Hepatocyte (in vitro differentiated cells): ENCODE measurements around the gene KAT2B. TPM values are rescaled to one million over a fixed set of nuclear protein-coding genes. Genes with fewer than 3 reads are reported as not detected.

ENCODE experiments used
- DNase-seq: peaks from one replicate; pipeline ENCODE4 v3.0.0-alpha.2; 2016; ENCODE audit warnings: low spot score
- H2AFZ ChIP-seq: fragments of 200-600 bp; sonication (generic); 2 replicates; pipeline ENCODE4 v1.6.0; 2016; ENCODE audit warnings: antibody characterized with exemption, mild to moderate bottlenecking
- H3K27ac ChIP-seq: fragments of 200-600 bp; sonication (generic); 2 replicates; pipeline ENCODE4 v1.5.1; 2016; ENCODE audit warnings: mild to moderate bottlenecking
- H3K27me3 ChIP-seq: fragments of 200-600 bp; sonication (generic); 2 replicates; pipeline ENCODE4 v1.6.1; 2016
- H3K36me3 ChIP-seq: fragments of 200-600 bp; sonication (generic); replicated peaks from 2 replicates; pipeline ENCODE4 v1.5.1; 2016; ENCODE audit warnings: low read depth; ENCODE audit not compliant: insufficient read depth
- H3K4me1 ChIP-seq: fragments of 200-600 bp; sonication (generic); 2 replicates; pipeline ENCODE4 v1.5.1; 2016; ENCODE audit warnings: mild to moderate bottlenecking, moderate library complexity; ENCODE audit not compliant: insufficient read depth
- H3K4me2 ChIP-seq: fragments of 200-600 bp; sonication (generic); 2 replicates; pipeline ENCODE4 v1.6.0; 2016
- H3K4me3 ChIP-seq: fragments of 200-600 bp; sonication (generic); 2 replicates; pipeline ENCODE4 v1.5.1; 2016; ENCODE audit warnings: mild to moderate bottlenecking
- H3K79me2 ChIP-seq: fragments of 200-600 bp; sonication (generic); 2 replicates; pipeline ENCODE4 v1.6.0; 2017; ENCODE audit warnings: mild to moderate bottlenecking
- H3K9me2 ChIP-seq: fragments of 200-600 bp; sonication (generic); replicated peaks from 2 replicates; pipeline ENCODE4 v1.6.0; 2017; ENCODE audit warnings: mild to moderate bottlenecking; ENCODE audit not compliant: insufficient read depth
- H3K9me3 ChIP-seq: fragments of 200-600 bp; sonication (generic); 2 replicates; pipeline ENCODE4 v1.5.1; 2016; ENCODE audit warnings: low read depth, mild to moderate bottlenecking
- H4K20me1 ChIP-seq: fragments of 200-600 bp; sonication (generic); 2 replicates; pipeline ENCODE4 v1.6.0; 2016; ENCODE audit warnings: mild to moderate bottlenecking; ENCODE audit not compliant: insufficient read depth, poor library complexity, severe bottlenecking
- EZH2 ChIP-seq: fragments of 200-600 bp; sonication (generic); IDR thresholded peaks from 2 replicates; pipeline ENCODE4 v1.6.1; 2016; ENCODE audit warnings: antibody characterized with exemption, mild to moderate bottlenecking, borderline replicate concordance
- EZH2phosphoT487 ChIP-seq: fragments of 200-600 bp; sonication (generic); IDR thresholded peaks from one replicate; pipeline ENCODE4 v1.6.1; 2018; ENCODE audit warnings: antibody characterized with exemption, mild to moderate bottlenecking, low read depth, moderate library complexity; ENCODE audit not compliant: unreplicated experiment, severe bottlenecking
- WGBS: methylation state at CpG from one replicate; pipeline ENCODE4 v1.1.6; 2016; ENCODE audit warnings: low lambda C conversion rate; ENCODE audit errors: missing lambda C conversion rate; 5-methylcytosine and 5-hydroxymethylcytosine counted together
- polyA plus RNA-seq: library from polyadenylated mRNA; unstranded; fragments of >200 nt; fragmentation: Nextera tagmentation; extraction: Ambion mirVana; gene quantifications from 2 replicates; pipeline ENCODE4 v1.2.1, GENCODE V29; 2016
- total RNA-seq: library from RNA; depleted of rRNA; stranded (reverse); fragments of >200 nt; gene quantifications from 2 replicates; pipeline ENCODE4 v1.2.3, GENCODE V29; 2014
- TF ChIP-seq, protein P1 (sequence below): fragments of 200-600 bp; sonication (generic); IDR thresholded peaks from 2 replicates; pipeline ENCODE4 v1.5.1; 2016; ENCODE audit warnings: antibody characterized with exemption, mild to moderate bottlenecking; ENCODE audit not compliant: poor library complexity

KAT2B gene
- total and polyA plus RNA-seq, 2 experiments from 2014 or later: 11.7 to 13.3 TPM

DNA sequence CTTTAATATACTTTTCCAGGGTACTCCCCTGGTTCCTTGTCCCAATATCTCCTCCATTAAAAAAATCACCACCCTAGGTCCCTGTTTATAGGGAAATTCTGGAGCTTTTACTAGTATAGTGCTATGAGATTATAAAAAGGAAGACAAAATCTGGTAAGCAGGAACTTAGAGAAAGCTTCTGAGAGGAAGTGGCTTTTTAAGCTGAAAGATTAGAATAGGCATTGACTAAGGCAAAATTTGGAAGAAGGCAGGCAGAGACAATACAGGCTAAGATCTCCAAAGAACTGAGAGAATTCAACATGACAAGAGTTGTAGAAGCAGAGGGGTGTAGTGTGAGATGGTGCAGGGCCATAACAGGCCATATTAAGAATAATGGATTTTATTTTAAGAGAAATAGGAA, 120.0 kb downstream of the KAT2B start:
- Histone ChIP-seq H4K20me1 (no peaks in the 10 kb centered on the region), H3K27me3 (no peaks in the 10 kb centered on the region), H3K4me3 (no peak overlapping the region), H3K9me2 (no peaks in the 10 kb centered on the region), H3K9me3 (no peaks in the 10 kb centered on the region), H2AFZ (no peak overlapping the region), H3K4me1 (no peaks in the 10 kb centered on the region), H3K79me2 (no peaks in the 10 kb centered on the region), H3K36me3 (no peaks in the 10 kb centered on the region), H3K4me2 (no peak overlapping the region), H3K27ac (no peak overlapping the region)
- DNase-seq: no peak
- TF ChIP-seq EZH2phosphoT487 (no peak), EZH2 (no peak)
- TF ChIP-seq, protein P1, sequence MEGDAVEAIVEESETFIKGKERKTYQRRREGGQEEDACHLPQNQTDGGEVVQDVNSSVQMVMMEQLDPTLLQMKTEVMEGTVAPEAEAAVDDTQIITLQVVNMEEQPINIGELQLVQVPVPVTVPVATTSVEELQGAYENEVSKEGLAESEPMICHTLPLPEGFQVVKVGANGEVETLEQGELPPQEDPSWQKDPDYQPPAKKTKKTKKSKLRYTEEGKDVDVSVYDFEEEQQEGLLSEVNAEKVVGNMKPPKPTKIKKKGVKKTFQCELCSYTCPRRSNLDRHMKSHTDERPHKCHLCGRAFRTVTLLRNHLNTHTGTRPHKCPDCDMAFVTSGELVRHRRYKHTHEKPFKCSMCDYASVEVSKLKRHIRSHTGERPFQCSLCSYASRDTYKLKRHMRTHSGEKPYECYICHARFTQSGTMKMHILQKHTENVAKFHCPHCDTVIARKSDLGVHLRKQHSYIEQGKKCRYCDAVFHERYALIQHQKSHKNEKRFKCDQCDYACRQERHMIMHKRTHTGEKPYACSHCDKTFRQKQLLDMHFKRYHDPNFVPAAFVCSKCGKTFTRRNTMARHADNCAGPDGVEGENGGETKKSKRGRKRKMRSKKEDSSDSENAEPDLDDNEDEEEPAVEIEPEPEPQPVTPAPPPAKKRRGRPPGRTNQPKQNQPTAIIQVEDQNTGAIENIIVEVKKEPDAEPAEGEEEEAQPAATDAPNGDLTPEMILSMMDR: no peak

DNA sequence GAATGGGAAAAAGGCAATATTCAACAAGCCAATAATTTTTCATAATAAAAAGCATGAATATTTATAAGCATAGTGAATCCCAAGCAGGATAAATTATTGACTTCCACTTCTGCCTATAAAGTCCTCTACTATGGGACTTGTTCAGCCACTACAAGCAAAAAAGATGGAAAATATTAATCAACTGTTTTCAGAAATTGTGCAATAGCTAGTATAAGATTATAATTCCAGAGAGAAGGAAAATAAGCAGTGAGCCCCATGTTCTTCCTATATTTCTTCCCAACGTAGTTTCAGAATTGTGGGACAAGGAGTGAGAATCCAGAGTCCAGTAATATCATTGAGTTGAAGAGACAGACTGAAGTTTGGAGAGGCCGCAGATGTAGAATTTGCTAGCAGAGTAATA, 121.5 kb downstream of the KAT2B start:
- Histone ChIP-seq H4K20me1 (no peaks in the 10 kb centered on the region), H3K4me1 (no peaks in the 10 kb centered on the region), H3K9me2 (no peaks in the 10 kb centered on the region), H3K4me3 (no peak overlapping the region), H3K9me3 (no peaks in the 10 kb centered on the region), H3K79me2 (no peaks in the 10 kb centered on the region), H3K27ac (no peak overlapping the region), H2AFZ (no peak overlapping the region), H3K27me3 (no peaks in the 10 kb centered on the region), H3K4me2 (no peak overlapping the region), H3K36me3 (no peaks in the 10 kb centered on the region)
- TF ChIP-seq EZH2phosphoT487 (no peak), EZH2 (no peak)
- TF ChIP-seq, protein P1: no peak
- 88% methylated on average over 2 of the region's 2 CpGs for WGBS
- no peak for DNase-seq

DNA sequence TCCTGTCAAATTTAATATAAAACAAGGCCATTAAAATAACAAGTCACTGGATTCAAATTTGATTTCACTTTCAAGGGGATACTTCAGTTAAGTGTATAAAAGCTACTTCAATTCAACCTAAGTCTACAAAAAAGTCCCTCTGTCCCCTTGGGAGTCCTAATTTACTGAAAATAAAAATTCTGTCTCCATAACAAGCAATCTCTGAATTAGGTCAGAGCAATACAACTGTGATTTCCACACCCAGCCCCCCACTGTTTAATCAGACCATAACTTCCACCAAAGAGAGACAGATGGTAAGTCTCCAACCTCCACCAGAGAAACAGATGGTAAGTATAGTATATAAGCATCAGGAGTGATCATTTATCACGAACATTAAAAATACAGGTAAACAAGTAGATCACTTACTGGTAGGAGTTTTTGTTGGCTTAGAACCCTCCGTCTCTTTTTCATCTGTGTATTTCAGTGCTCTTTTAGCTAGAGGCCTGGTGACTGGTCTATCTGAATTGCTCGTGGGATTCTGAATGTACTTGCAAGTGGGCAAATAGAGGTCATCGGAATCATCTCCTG, 133.7 kb downstream of the KAT2B start:
- Histone ChIP-seq H3K4me2 (no peak overlapping the region), H3K27me3 (no peaks in the 10 kb centered on the region), H3K27ac (no peak overlapping the region), H2AFZ (no peak overlapping the region), H3K36me3 (no peaks in the 10 kb centered on the region), H3K4me1 (no peaks in the 10 kb centered on the region), H3K9me2 (no peaks in the 10 kb centered on the region), H3K4me3 (no peak overlapping the region), H3K79me2 (no peaks in the 10 kb centered on the region), H4K20me1 (no peaks in the 10 kb centered on the region), H3K9me3 (no peaks in the 10 kb centered on the region)
- 86% methylated on average over 4 of the region's 4 CpGs for WGBS
- TF ChIP-seq EZH2phosphoT487 (no peak), EZH2 (no peak)
- TF ChIP-seq, protein P1: no peak
- no peak for DNase-seq

DNA sequence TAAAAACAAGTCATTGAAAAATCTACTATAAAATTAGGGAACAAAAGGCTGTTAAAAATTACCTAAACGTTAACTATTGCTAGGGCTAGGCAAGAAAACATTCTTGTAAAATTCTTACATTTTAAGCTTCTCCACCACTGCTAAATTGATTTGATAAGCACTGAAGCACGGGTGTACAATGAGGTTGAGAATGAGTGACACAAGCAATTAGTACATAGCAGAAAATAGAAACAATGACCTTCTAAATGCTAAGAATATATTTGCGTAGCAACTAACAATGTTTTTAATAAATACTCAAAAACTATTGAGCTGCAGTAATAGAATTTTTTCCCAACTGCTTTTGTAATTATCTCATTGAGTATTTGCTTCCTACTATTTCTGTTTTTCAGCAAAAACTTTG, 141.0 kb downstream of the KAT2B start:
- 81% methylated on average over 3 of the region's 3 CpGs for WGBS
- no peak overlapping the region for H3K4me2 ChIP-seq
- H3K27me3 ChIP-seq: no peaks in the 10 kb centered on the region
- no peaks in the 10 kb centered on the region for H3K36me3 ChIP-seq
- DNase-seq: no peak
- H3K27ac ChIP-seq: no peak overlapping the region
- H3K79me2 ChIP-seq: peaks cover 13% of the 10 kb centered on the region
- no peaks in the 10 kb centered on the region for H4K20me1 ChIP-seq
- no peak for TF ChIP-seq EZH2
- TF ChIP-seq, protein P1: no peak
- TF ChIP-seq EZH2phosphoT487: no peak
- no peak overlapping the region for H3K4me3 ChIP-seq
- no peaks in the 10 kb centered on the region for H3K9me3 ChIP-seq
- no peaks in the 10 kb centered on the region for H3K9me2 ChIP-seq
- no peaks in the 10 kb centered on the region for H3K4me1 ChIP-seq
- H2AFZ ChIP-seq: no peak overlapping the region
